ENCODE measurements around the gene BMPR1A. TPM values are rescaled to one million over a fixed set of nuclear protein-coding genes. Genes with fewer than 3 reads are reported as not detected.

The BMPR1A gene
- polyA plus RNA-seq, 1 donor (not counting 4 experiments of a cell fraction or from before 2014, with no cell fraction given) = 22.2 TPM

- H3K27me3 ChIP-seq (ENCODE audit: control insufficient read depth, extremely low read depth, insufficient read depth, low read length) = no peaks in the 10 kb centered on the region
- dilution Hi-C loops (cut with MboI; ENCODE audit: extremely low pct_ligation_motif_present, low sequenced_read_pairs) = no loop called here
- peaks cover 4 to 9% of the 10 kb centered on the region in 2 experiments for H3K36me3 ChIP-seq (ENCODE audit: control insufficient read depth in 2 of 2, extremely low read depth in 1 of 2, insufficient read depth in 2 of 2, low read length in 2 of 2)
- no peak overlapping the region for H3K9ac ChIP-seq (ENCODE audit: control insufficient read depth, extremely low read depth, insufficient read depth, low read length)
- no peak overlapping the region for H3K4me2 ChIP-seq (ENCODE audit: control insufficient read depth, extremely low read depth, insufficient read depth, low read depth, low read length)
- no peak overlapping the region for H2AFZ ChIP-seq (ENCODE audit: control insufficient read depth, low read length)
- no peak for TF ChIP-seq EZH2 (IDR thresholded peaks at IDR 0.05; ENCODE audit: low read length)
- TF ChIP-seq CTCF (optimal IDR thresholded peaks at IDR 0.05 in 1 of 3, IDR thresholded peaks at IDR 0.05 in 1 of 3, conservative IDR thresholded peaks at IDR 0.05 in 1 of 3; ENCODE audit: extremely low read depth in 1 of 3, insufficient read depth in 2 of 3, low read length in 3 of 3) = peak; percentile 58 to 64 (median 61)
- no peak overlapping the region for H3K4me3 ChIP-seq (ENCODE audit: control insufficient read depth in 2 of 3, extremely low read depth in 1 of 3, insufficient read depth in 2 of 3, low read depth in 1 of 3, low read length in 3 of 3)
- FAIRE-seq (peak; percentile 74), DNase-seq (ENCODE audit: low read depth, low spot score) (no peak)
- H3K4me1 ChIP-seq (ENCODE audit: control insufficient read depth, extremely low read depth, insufficient read depth, low read length) = no peaks in the 10 kb centered on the region
- no peaks in the 10 kb centered on the region for H3K9me3 ChIP-seq (ENCODE audit: control insufficient read depth, low read depth, low read length)
- H3K27ac ChIP-seq (ENCODE audit: control insufficient read depth, insufficient read depth, low read length) = no peak overlapping the region
- no peaks in the 10 kb centered on the region for H4K20me1 ChIP-seq (ENCODE audit: control insufficient read depth, extremely low read depth, insufficient read depth, low read length)
- H3K79me2 ChIP-seq (ENCODE audit: control insufficient read depth, insufficient read depth, low read length) = no peaks in the 10 kb centered on the region
- no peaks in the 10 kb centered on the region for H3K9me1 ChIP-seq (ENCODE audit: control insufficient read depth, extremely low read depth, insufficient read depth, low read length)
These were observed 143.4 kb downstream of the BMPR1A start for GRCh38 chr10:86899670-86900276.

DNA sequence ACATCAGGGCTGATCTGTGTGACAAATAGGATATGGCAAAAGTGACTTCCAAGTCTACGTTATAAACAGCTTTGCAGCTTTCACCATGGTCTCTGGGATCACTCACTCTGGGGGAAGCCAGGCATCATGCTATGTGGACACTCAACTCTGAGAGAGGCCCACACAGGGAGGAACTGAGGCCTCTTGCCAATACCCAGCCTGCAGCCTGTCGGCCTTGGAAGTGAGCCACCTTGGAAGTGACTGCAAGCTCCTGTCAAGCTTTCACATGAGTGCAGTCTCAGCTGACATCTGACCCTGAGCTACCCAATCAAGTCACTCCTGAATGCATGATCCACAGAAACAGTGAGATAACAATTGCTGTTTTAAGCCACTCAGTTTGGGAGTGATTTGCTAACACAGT is 144.5 kb downstream of the BMPR1A start:
- H3K27me3 ChIP-seq (ENCODE audit: control insufficient read depth, extremely low read depth, insufficient read depth, low read length) = no peaks in the 10 kb centered on the region
- no peaks in the 10 kb centered on the region for H3K9me1 ChIP-seq (ENCODE audit: control insufficient read depth, extremely low read depth, insufficient read depth, low read length)
- no peak overlapping the region for H3K27ac ChIP-seq (ENCODE audit: control insufficient read depth, insufficient read depth, low read length)
- H2AFZ ChIP-seq (ENCODE audit: control insufficient read depth, low read length) = no peak overlapping the region
- no peaks in the 10 kb centered on the region for H3K9me3 ChIP-seq (ENCODE audit: control insufficient read depth, low read depth, low read length)
- FAIRE-seq (no peak), DNase-seq (ENCODE audit: low read depth, low spot score) (no peak)
- no peaks in the 10 kb centered on the region for H4K20me1 ChIP-seq (ENCODE audit: control insufficient read depth, extremely low read depth, insufficient read depth, low read length)
- H3K4me3 ChIP-seq (ENCODE audit: control insufficient read depth in 2 of 3, extremely low read depth in 1 of 3, insufficient read depth in 2 of 3, low read depth in 1 of 3, low read length in 3 of 3) = no peak overlapping the region
- H3K9ac ChIP-seq (ENCODE audit: control insufficient read depth, extremely low read depth, insufficient read depth, low read length) = no peak overlapping the region
- H3K4me1 ChIP-seq (ENCODE audit: control insufficient read depth, extremely low read depth, insufficient read depth, low read length) = no peaks in the 10 kb centered on the region
- no peak for TF ChIP-seq CTCF (optimal IDR thresholded peaks at IDR 0.05 in 1 of 3, IDR thresholded peaks at IDR 0.05 in 1 of 3, conservative IDR thresholded peaks at IDR 0.05 in 1 of 3; ENCODE audit: extremely low read depth in 1 of 3, insufficient read depth in 2 of 3, low read length in 3 of 3)
- TF ChIP-seq EZH2 (IDR thresholded peaks at IDR 0.05; ENCODE audit: low read length) = no peak
- H3K36me3 ChIP-seq (ENCODE audit: control insufficient read depth in 2 of 2, extremely low read depth in 1 of 2, insufficient read depth in 2 of 2, low read length in 2 of 2) = peaks cover 5 to 9% of the 10 kb centered on the region in 2 experiments
- dilution Hi-C loops (cut with MboI; ENCODE audit: extremely low pct_ligation_motif_present, low sequenced_read_pairs) = no loop called here
- H3K4me2 ChIP-seq (ENCODE audit: control insufficient read depth, extremely low read depth, insufficient read depth, low read depth, low read length) = no peak overlapping the region
- H3K79me2 ChIP-seq (ENCODE audit: control insufficient read depth, insufficient read depth, low read length) = no peaks in the 10 kb centered on the region
